H9 (cell line): ENCODE data around the gene ECHDC1. TPM values are rescaled to one million over a fixed set of nuclear protein-coding genes. Genes with fewer than 3 reads are reported as not detected.
"Not testable (repeated sequence)": the region's sequence is repeated elsewhere in the genome, so short reads cannot be mapped to it uniquely, and the experiment has no call there.

Experiments
- DNase-seq: peaks from one replicate; pipeline ENCODE4 v3.0.0-alpha.2; 2017
- H2AFZ ChIP-seq: one replicate; pipeline ENCODE4 v1.6.1; 2013; ENCODE audit warnings: mild to moderate bottlenecking, low read length, control low read depth, moderate library complexity
- H2AK5ac ChIP-seq: 2 replicates; pipeline ENCODE4 v1.6.1; 2013; ENCODE audit warnings: low read length, control low read depth, mixed read lengths; ENCODE audit not compliant: insufficient read length
- H2BK120ac ChIP-seq: one replicate; pipeline ENCODE4 v1.6.1; 2013; ENCODE audit warnings: low read depth, mild to moderate bottlenecking, low read length, control low read depth, inconsistent platforms; ENCODE audit not compliant: poor library complexity, severe bottlenecking
- H2BK12ac ChIP-seq: 2 replicates; pipeline ENCODE4 v1.6.1; 2013; ENCODE audit warnings: low read length, control low read depth, mixed read lengths, low read depth; ENCODE audit not compliant: insufficient read length
- H2BK15ac ChIP-seq: 2 replicates; pipeline ENCODE4 v1.6.1; 2013; ENCODE audit warnings: low read depth, low read length, control low read depth
- H2BK20ac ChIP-seq: one replicate; pipeline ENCODE4 v1.6.1; 2013; ENCODE audit warnings: low read depth, mild to moderate bottlenecking, low read length, control low read depth, inconsistent platforms; ENCODE audit not compliant: poor library complexity, severe bottlenecking
- H2BK5ac ChIP-seq: 2 replicates; pipeline ENCODE4 v1.6.1; 2013; ENCODE audit warnings: low read length, control low read depth, mixed read lengths; ENCODE audit not compliant: insufficient read length
- H3K14ac ChIP-seq: 2 replicates; pipeline ENCODE4 v1.6.1; 2013; ENCODE audit warnings: low read length, control low read depth; ENCODE audit not compliant: insufficient read depth
- H3K18ac ChIP-seq: 2 replicates; pipeline ENCODE4 v1.6.1; 2013; ENCODE audit warnings: low read depth, mild to moderate bottlenecking, mixed read lengths, low read length, control low read depth; ENCODE audit not compliant: insufficient read length
- H3K23ac ChIP-seq: 2 replicates; pipeline ENCODE4 v1.6.1; 2013; ENCODE audit warnings: low read length, control low read depth, mixed read lengths, low read depth; ENCODE audit not compliant: insufficient read length
- H3K23me2 ChIP-seq: 2 replicates; pipeline ENCODE4 v1.6.1; 2013; ENCODE audit warnings: low read depth, mild to moderate bottlenecking, mixed read lengths, low read length, control low read depth; ENCODE audit not compliant: insufficient read length, poor library complexity, severe bottlenecking
- H3K27ac ChIP-seq: 2 replicates; pipeline ENCODE4 v1.5.1; 2013; ENCODE audit warnings: low read length, control low read depth, mixed read lengths, low read depth; ENCODE audit not compliant: insufficient read length
- H3K27me3 ChIP-seq: 2 replicates; pipeline ENCODE4 v1.6.1; 2013; ENCODE audit warnings: low read length, control low read depth, inconsistent platforms; ENCODE audit not compliant: insufficient read depth
- H3K4ac ChIP-seq: 2 replicates; pipeline ENCODE4 v1.6.1; 2013; ENCODE audit warnings: low read depth, mild to moderate bottlenecking, control low read depth, inconsistent platforms, low read length, moderate library complexity
- H3K4me1 ChIP-seq: 2 replicates; pipeline ENCODE4 v1.6.1; 2013; ENCODE audit warnings: low read length, control low read depth, inconsistent platforms; ENCODE audit not compliant: insufficient read depth
- H3K4me2 ChIP-seq: 2 replicates; pipeline ENCODE4 v1.6.1; 2013; ENCODE audit warnings: low read length, control low read depth, mixed read lengths; ENCODE audit not compliant: insufficient read length, insufficient read depth
- H3K56ac ChIP-seq: 2 replicates; pipeline ENCODE4 v1.6.1; 2013; ENCODE audit warnings: low read depth, mild to moderate bottlenecking, mixed read lengths, low read length, control low read depth; ENCODE audit not compliant: insufficient read length
- H3K79me1 ChIP-seq: 2 replicates; pipeline ENCODE4 v1.6.1; 2013; ENCODE audit warnings: low read depth, mild to moderate bottlenecking, moderate library complexity, low read length, control low read depth, inconsistent platforms; ENCODE audit not compliant: insufficient read depth, poor library complexity, severe bottlenecking
- H3K79me2 ChIP-seq: 2 replicates; pipeline ENCODE4 v1.6.1; 2013; ENCODE audit warnings: low read length, control low read depth, inconsistent platforms; ENCODE audit not compliant: insufficient read depth
- H3K9ac ChIP-seq: 2 replicates; pipeline ENCODE4 v1.6.1; 2013; ENCODE audit warnings: low read length, control low read depth, mixed read lengths; ENCODE audit not compliant: insufficient read length; ENCODE audit errors: extremely low read depth
- H3K9me3 ChIP-seq: one replicate; pipeline ENCODE4 v1.6.1; 2013; ENCODE audit warnings: low read depth, low read length, inconsistent platforms; ENCODE audit not compliant: control insufficient read depth
- H3T11ph ChIP-seq: one replicate; pipeline ENCODE4 v1.6.1; 2013; ENCODE audit warnings: mild to moderate bottlenecking, low read length, control low read depth, inconsistent platforms
- H4K20me1 ChIP-seq: one replicate; pipeline ENCODE4 v1.6.1; 2013; ENCODE audit not compliant: control insufficient read depth, insufficient read length, insufficient read depth
- H4K5ac ChIP-seq: 2 replicates; pipeline ENCODE4 v1.6.1; 2013; ENCODE audit warnings: low read depth, mild to moderate bottlenecking, mixed read lengths, low read length, control low read depth; ENCODE audit not compliant: insufficient read length
- H4K8ac ChIP-seq: replicated peaks from 2 replicates; pipeline ENCODE4 v1.6.1; 2013; ENCODE audit warnings: low read length, control low read depth, mixed read lengths, low read depth; ENCODE audit not compliant: insufficient read length
- H4K91ac ChIP-seq: 2 replicates; pipeline ENCODE4 v1.6.1; 2013; ENCODE audit warnings: low read depth, mild to moderate bottlenecking, moderate library complexity, mixed read lengths, low read length, control low read depth; ENCODE audit not compliant: insufficient read length
- H3K27ac Mint-ChIP-seq, 3 experiments: 2 replicates in 2 of 3; 3 replicates in 1 of 3; pipeline ENCODE4 v1.8.0; 2020 to 2021; ENCODE audit warnings: mixed read lengths in 3 of 3, mild to moderate bottlenecking in 1 of 3, moderate library complexity in 1 of 3
- H3K27me3 Mint-ChIP-seq: 2 replicates; pipeline ENCODE4 v1.8.0; 2021; ENCODE audit warnings: low read depth, mild to moderate bottlenecking, moderate library complexity, mixed read lengths
- H3K36me3 Mint-ChIP-seq, 3 experiments: 2 replicates in 2 of 3; 3 replicates in 1 of 3; pipeline ENCODE4 v1.8.0; 2020 to 2021; ENCODE audit warnings: low read depth in 3 of 3, mixed read lengths in 3 of 3; ENCODE audit not compliant: insufficient read depth in 1 of 3
- H3K4me1 Mint-ChIP-seq, 2 experiments: 2 replicates each; pipeline ENCODE4 v1.8.0; 2020; ENCODE audit warnings: mixed read lengths in 2 of 2
- H3K4me3 Mint-ChIP-seq, 2 experiments: 2 replicates in 1 of 2; 3 replicates in 1 of 2; pipeline ENCODE4 v1.8.0; 2020 to 2021; ENCODE audit warnings: mild to moderate bottlenecking in 2 of 2, mixed read lengths in 2 of 2, moderate library complexity in 1 of 2
- H3K9me3 Mint-ChIP-seq, 2 experiments: 2 replicates in 1 of 2; 3 replicates in 1 of 2; pipeline ENCODE4 v1.8.0; 2020; ENCODE audit warnings: mild to moderate bottlenecking in 2 of 2, mixed read lengths in 2 of 2, moderate library complexity in 1 of 2
- CTCF ChIP-seq: fragments of 200-600 bp; sonication (generic); conservative IDR thresholded peaks from 3 replicates; pipeline ENCODE4 v1.8.0; 2021; ENCODE audit warnings: antibody characterized with exemption, mild to moderate bottlenecking
- WGBS: extraction: QIAGEN DNeasy Blood & Tissue Kit; methylation state at CpG from one replicate; pipeline ENCODE4 v1.1.7; 2013; ENCODE audit warnings: missing lambda C conversion rate, low lambda C conversion rate, mixed read lengths; ENCODE audit not compliant: insufficient read length; ENCODE audit errors: extremely low coverage; 5-methylcytosine and 5-hydroxymethylcytosine counted together
- total RNA-seq: library from RNA; stranded (reverse); gene quantifications from 2 replicates; pipeline ENCODE4 v1.2.1, GENCODE V29; 2021

ECHDC1 gene
- total RNA-seq, 1 experiment from 2014 or later: 47.8 TPM

DNA sequence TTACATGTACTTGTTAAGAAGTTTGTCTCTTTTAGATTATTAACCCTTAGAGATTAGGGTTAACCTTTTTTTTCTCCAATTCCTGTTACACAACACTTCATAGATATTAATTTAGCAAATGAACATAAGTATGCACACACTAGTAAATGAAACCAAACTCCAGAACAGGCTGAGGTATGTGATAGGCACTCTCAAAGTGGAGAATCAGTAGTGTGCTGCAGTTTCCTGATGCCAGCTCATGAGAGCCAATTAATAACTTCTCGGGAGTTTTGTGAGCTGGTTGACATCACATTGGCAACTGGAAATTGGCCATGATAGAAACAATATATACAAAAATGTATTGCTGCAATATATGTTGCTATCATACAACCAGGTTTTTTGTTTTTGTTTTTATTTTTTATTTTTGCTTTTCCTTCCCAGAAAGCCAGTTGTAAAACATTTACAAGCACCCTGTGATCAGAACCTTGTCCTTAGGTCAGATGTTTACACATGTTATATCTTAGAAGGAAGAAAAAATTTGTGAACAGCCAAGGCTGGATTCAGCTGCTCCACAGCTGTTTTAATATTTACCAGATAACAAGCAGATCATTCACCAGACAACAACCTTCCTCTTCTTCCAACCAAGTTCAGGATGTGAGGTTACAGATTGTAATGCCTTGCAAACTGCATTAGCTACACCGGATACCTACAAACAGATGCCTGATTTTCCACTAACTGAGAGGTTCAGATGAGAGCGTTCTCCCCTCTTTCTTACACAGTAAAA, 42.4 kb upstream of the ECHDC1 start:
- Histone ChIP-seq H3K4me1 (no peaks in the 10 kb centered on the region), H4K8ac (no peak overlapping the region), H3K79me1 (no peaks in the 10 kb centered on the region), H2BK15ac (no peak overlapping the region), H3K18ac (no peak overlapping the region), H2BK20ac (no peak overlapping the region), H3K9me3 (no peaks in the 10 kb centered on the region), H3K23me2 (no peaks in the 10 kb centered on the region), H2AFZ (no peak overlapping the region), H3K79me2 (no peaks in the 10 kb centered on the region), H3K27ac (no peak overlapping the region), H3K56ac (no peak overlapping the region), H2AK5ac (no peak overlapping the region), H3K14ac (no peak overlapping the region), H4K5ac (no peak overlapping the region), H3K23ac (no peak overlapping the region), H4K20me1 (no peaks in the 10 kb centered on the region), H2BK12ac (no peak overlapping the region), H3K4me2 (no peak overlapping the region), H3K4ac (no peak overlapping the region), H3K27me3 (no peaks in the 10 kb centered on the region), H3T11ph (no peak overlapping the region), H2BK120ac (no peak overlapping the region), H2BK5ac (no peak overlapping the region), H4K91ac (no peak overlapping the region), H3K9ac (no peak overlapping the region)
- DNase-seq: no peak
- Mint-ChIP-seq H3K27ac (no peak overlapping the region), H3K4me1 (no peaks in the 10 kb centered on the region), H3K4me3 (no peak overlapping the region), H3K36me3 (peaks cover 0 to under 1% (median 0%) of the 10 kb centered on the region in 3 experiments; a peak in 3 of 7 replicates), H3K27me3 (no peaks in the 10 kb centered on the region; the same call in 1 of the 2 replicates), H3K9me3 (no peaks in the 10 kb centered on the region)
- no peak for TF ChIP-seq CTCF
- no CpG with 5 or more reads among the region's 3 CpGs for WGBS

GRCh38 chr6:127384848-127385247, 41.4 kb upstream of the ECHDC1 start:
- not testable (repeated sequence) for H3K4me2 ChIP-seq, H2BK12ac ChIP-seq, H3T11ph ChIP-seq

More at GRCh38 chr6:127384848-127385247, 41.4 kb upstream of the ECHDC1 start:
- not testable (repeated sequence) for H3K23ac ChIP-seq, DNase-seq, H3K14ac ChIP-seq, H2AK5ac ChIP-seq, H2BK20ac ChIP-seq, H4K91ac ChIP-seq, H4K20me1 ChIP-seq, H3K56ac ChIP-seq, H4K8ac ChIP-seq, H3K4me3 Mint-ChIP-seq, H3K79me1 ChIP-seq, H3K36me3 Mint-ChIP-seq, H2AFZ ChIP-seq, H4K5ac ChIP-seq, H3K4ac ChIP-seq, H3K9ac ChIP-seq, H3K27ac ChIP-seq, H2BK120ac ChIP-seq, H3K4me1 ChIP-seq, H3K27ac Mint-ChIP-seq, H3K79me2 ChIP-seq, H3K18ac ChIP-seq, H3K27me3 ChIP-seq, H2BK15ac ChIP-seq, H2BK5ac ChIP-seq, H3K9me3 ChIP-seq, H3K23me2 ChIP-seq, H3K9me3 Mint-ChIP-seq, H3K4me1 Mint-ChIP-seq, H3K27me3 Mint-ChIP-seq
- WGBS: no CpG with 5 or more reads among the region's 5 CpGs
